CD14-positive monocyte (primary cell): Measurements from ENCODE around the gene SMYD4. TPM values are rescaled to one million over a fixed set of nuclear protein-coding genes. Genes with fewer than 3 reads are reported as not detected.

ENCODE experiments used
- DNase-seq, 3 donors: peaks; one replicate each; pipeline ENCODE4 v3.0.0-alpha.2; 2011 to 2022
- H2AFZ ChIP-seq: 2 replicates; pipeline ENCODE4 v1.6.0; 2012; ENCODE audit warnings: mild to moderate bottlenecking, low read depth, low read length, inconsistent platforms; ENCODE audit not compliant: insufficient read depth, poor library complexity, severe bottlenecking
- H3K27ac ChIP-seq, 2 donors: 1 replicate in 1 of 2; 2 replicates in 1 of 2; pipeline ENCODE4 v1.5.1; 2012 to 2013; ENCODE audit warnings: low read length in 2 of 2, control low read depth in 1 of 2, inconsistent platforms in 1 of 2, low read depth in 1 of 2, mild to moderate bottlenecking in 1 of 2
- H3K27me3 ChIP-seq, 2 donors: one replicate each; pipeline versions ENCODE4 v1.6.0 to v1.6.1; 2011 to 2013; ENCODE audit warnings: low read length in 2 of 2; ENCODE audit not compliant: control insufficient read depth in 2 of 2, insufficient read depth in 2 of 2
- H3K36me3 ChIP-seq, 2 donors: replicated peaks in 1 of 2; 1 replicate in 1 of 2; 2 replicates in 1 of 2; pipeline versions ENCODE4 v1.5.1 to v1.6.1; 2012 to 2013; ENCODE audit warnings: low read length in 2 of 2, control low read depth in 1 of 2, inconsistent platforms in 1 of 2, mild to moderate bottlenecking in 1 of 2; ENCODE audit not compliant: insufficient read depth in 2 of 2, control insufficient read depth in 1 of 2
- H3K4me1 ChIP-seq, 2 donors: 1 replicate in 1 of 2; 2 replicates in 1 of 2; pipeline versions ENCODE4 v1.5.1 to v1.6.1; 2012 to 2013; ENCODE audit warnings: low read length in 2 of 2, control low read depth in 1 of 2, inconsistent platforms in 1 of 2, mild to moderate bottlenecking in 1 of 2, moderate library complexity in 1 of 2; ENCODE audit not compliant: insufficient read depth in 2 of 2, control insufficient read depth in 1 of 2
- H3K4me2 ChIP-seq: replicated peaks from 2 replicates; pipeline ENCODE3; 2012; ENCODE audit warnings: low read length, moderate library complexity, mild to moderate bottlenecking; ENCODE audit not compliant: poor library complexity, severe bottlenecking; ENCODE audit errors: extremely low read depth
- H3K4me3 ChIP-seq, 3 experiments: fragments of 200-600 bp in 1 of 3; sonication (generic) in 1 of 3; replicated peaks in 1 of 3; 1 replicate in 2 of 3; 2 replicates in 1 of 3; pipeline ENCODE4 v1.5.1; 2011 to 2013; ENCODE audit warnings: low read length in 3 of 3, mild to moderate bottlenecking in 3 of 3, control low read depth in 2 of 3, low read depth in 2 of 3, inconsistent platforms in 1 of 3, moderate library complexity in 1 of 3
- H3K79me2 ChIP-seq: 2 replicates; pipeline ENCODE4 v1.6.0; 2012; ENCODE audit warnings: mild to moderate bottlenecking, control low read depth, inconsistent platforms, low read length, moderate library complexity; ENCODE audit not compliant: insufficient read depth
- H3K9ac ChIP-seq: 2 replicates; pipeline ENCODE4 v1.6.0; 2017; ENCODE audit warnings: low read length, mild to moderate bottlenecking; ENCODE audit not compliant: insufficient read depth, poor library complexity, severe bottlenecking
- H3K9me3 ChIP-seq, 2 donors: replicated peaks in 1 of 2; 1 replicate in 1 of 2; 2 replicates in 1 of 2; pipeline versions ENCODE4 v1.5.1 to v1.6.1; 2012 to 2013; ENCODE audit warnings: low read length in 2 of 2, control low read depth in 1 of 2; ENCODE audit not compliant: control insufficient read depth in 1 of 2, insufficient read depth in 1 of 2
- H4K20me1 ChIP-seq: 2 replicates; pipeline ENCODE4 v1.6.0; 2012; ENCODE audit warnings: mild to moderate bottlenecking, low read length, control low read depth, moderate library complexity; ENCODE audit not compliant: insufficient read depth
- H3K27ac Mint-ChIP-seq, 7 donors: one replicate each; pipeline ENCODE4 v1.8.0; 2020; ENCODE audit warnings: mild to moderate bottlenecking in 7 of 7, mixed read lengths in 7 of 7, moderate library complexity in 6 of 7, inconsistent platforms in 2 of 7
- H3K27me3 Mint-ChIP-seq, 3 donors: one replicate each; pipeline ENCODE4 v1.8.0; 2021 to 2022; ENCODE audit warnings: low read depth in 3 of 3, mild to moderate bottlenecking in 3 of 3, mixed read lengths in 3 of 3, moderate library complexity in 3 of 3, inconsistent platforms in 1 of 3
- H3K36me3 Mint-ChIP-seq, 2 donors: one replicate each; pipeline ENCODE4 v1.8.0; 2020; ENCODE audit warnings: mixed read lengths in 2 of 2, inconsistent platforms in 1 of 2, mild to moderate bottlenecking in 1 of 2
- H3K4me1 Mint-ChIP-seq: one replicate; pipeline ENCODE4 v1.8.0; 2020; ENCODE audit warnings: mild to moderate bottlenecking, mixed read lengths
- H3K4me3 Mint-ChIP-seq, 2 donors: one replicate each; pipeline ENCODE4 v1.8.0; 2020; ENCODE audit warnings: mild to moderate bottlenecking in 2 of 2, mixed read lengths in 2 of 2, moderate library complexity in 1 of 2
- H3K9me3 Mint-ChIP-seq, 7 donors: one replicate each; pipeline ENCODE4 v1.8.0; 2020 to 2022; ENCODE audit warnings: mixed read lengths in 7 of 7, mild to moderate bottlenecking in 6 of 7, moderate library complexity in 6 of 7, inconsistent platforms in 2 of 7
- WGBS: methylation state at CpG from one replicate; pipeline ENCODE4 v1.1.5; 2013; ENCODE audit warnings: missing lambda C conversion rate; ENCODE audit not compliant: insufficient coverage; 5-methylcytosine and 5-hydroxymethylcytosine counted together
- intact Hi-C, 2 donors: fragments of 100-400 bp; cut with micrococcal nuclease; formaldehyde crosslinking; loops; one replicate each; pipeline versions ENCODE4 v1.15.0 to v1.15.1; 2023
- polyA plus RNA-seq, 3 donors: library from polyadenylated mRNA; depleted of rRNA in 1 of 3; unstranded in 2 of 3; stranded (reverse) in 1 of 3; fragments of 300-500 nt in 2 of 3; fragments of >200 nt in 1 of 3; fragmentation: Illumina TruSeq in 2 of 3; gene quantifications; 1 replicate in 2 of 3; 2 replicates in 1 of 3; pipeline ENCODE4 v1.2.3, GENCODE V29; 2012 to 2021
- TF ChIP-seq, protein P1 (sequence below): fragments of 200-600 bp; IDR thresholded peaks from one replicate; pipeline ENCODE4 v1.8.0; 2022; ENCODE audit warnings: antibody characterized with exemption, mild to moderate bottlenecking

SMYD4 gene
- polyA plus RNA-seq, 3 donors, result 3.2 to 7.6 (median 6.1) TPM

DNA sequence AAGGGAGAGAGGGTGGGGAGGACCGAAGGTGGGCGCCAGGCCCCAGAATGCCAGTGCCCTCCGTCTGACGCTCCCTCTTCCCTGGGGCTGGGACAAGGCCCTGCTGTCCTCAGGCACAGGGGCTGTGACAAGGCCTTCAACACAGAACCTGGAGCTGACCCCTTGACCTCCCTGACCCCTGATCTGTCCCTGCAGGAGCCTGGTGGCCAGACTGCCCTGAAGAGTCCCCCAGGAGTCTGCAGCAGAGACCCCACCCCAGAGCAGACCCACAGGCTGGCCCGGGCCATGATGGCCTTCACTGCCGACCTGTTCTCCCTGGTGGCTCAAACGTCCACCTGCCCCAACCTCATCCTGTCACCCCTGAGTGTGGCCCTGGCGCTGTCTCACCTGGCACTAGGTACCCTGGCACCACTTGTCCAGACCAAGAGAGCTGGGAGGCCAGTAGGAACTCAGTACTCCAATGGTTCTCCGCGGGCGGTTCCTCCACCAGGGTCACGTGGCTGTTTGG, 84.1 kb downstream of the SMYD4 start:
- Mint-ChIP-seq H3K27ac (peak overlapping the region in 1 of 7 donors; percentile 55), H3K27me3 (peaks cover 0 to 7% (median 2%) of the 10 kb centered on the region in 3 donors), H3K36me3 (no peaks in the 10 kb centered on the region), H3K9me3 (peaks cover 0 to 5% (median 0%) of the 10 kb centered on the region in 7 donors), H3K4me3 (no peak overlapping the region), H3K4me1 (no peaks in the 10 kb centered on the region)
- H3K4me3 ChIP-seq, result no peak overlapping the region
- no peaks in the 10 kb centered on the region for H4K20me1 ChIP-seq
- DNase-seq, result no peak
- H3K9ac ChIP-seq, result no peak overlapping the region
- no peaks in the 10 kb centered on the region for H3K4me1 ChIP-seq
- H3K4me2 ChIP-seq, result no peak overlapping the region
- TF ChIP-seq, protein P1, sequence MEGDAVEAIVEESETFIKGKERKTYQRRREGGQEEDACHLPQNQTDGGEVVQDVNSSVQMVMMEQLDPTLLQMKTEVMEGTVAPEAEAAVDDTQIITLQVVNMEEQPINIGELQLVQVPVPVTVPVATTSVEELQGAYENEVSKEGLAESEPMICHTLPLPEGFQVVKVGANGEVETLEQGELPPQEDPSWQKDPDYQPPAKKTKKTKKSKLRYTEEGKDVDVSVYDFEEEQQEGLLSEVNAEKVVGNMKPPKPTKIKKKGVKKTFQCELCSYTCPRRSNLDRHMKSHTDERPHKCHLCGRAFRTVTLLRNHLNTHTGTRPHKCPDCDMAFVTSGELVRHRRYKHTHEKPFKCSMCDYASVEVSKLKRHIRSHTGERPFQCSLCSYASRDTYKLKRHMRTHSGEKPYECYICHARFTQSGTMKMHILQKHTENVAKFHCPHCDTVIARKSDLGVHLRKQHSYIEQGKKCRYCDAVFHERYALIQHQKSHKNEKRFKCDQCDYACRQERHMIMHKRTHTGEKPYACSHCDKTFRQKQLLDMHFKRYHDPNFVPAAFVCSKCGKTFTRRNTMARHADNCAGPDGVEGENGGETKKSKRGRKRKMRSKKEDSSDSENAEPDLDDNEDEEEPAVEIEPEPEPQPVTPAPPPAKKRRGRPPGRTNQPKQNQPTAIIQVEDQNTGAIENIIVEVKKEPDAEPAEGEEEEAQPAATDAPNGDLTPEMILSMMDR, result no peak
- intact Hi-C loops, result no loop called here
- H2AFZ ChIP-seq, result no peak overlapping the region
- no peaks in the 10 kb centered on the region for H3K79me2 ChIP-seq
- H3K27me3 ChIP-seq, result no peaks in the 10 kb centered on the region
- 95% methylated on average over 11 of the region's 12 CpGs for WGBS
- H3K27ac ChIP-seq, result no peak overlapping the region
- no peaks in the 10 kb centered on the region for H3K36me3 ChIP-seq
- no peaks in the 10 kb centered on the region for H3K9me3 ChIP-seq

DNA sequence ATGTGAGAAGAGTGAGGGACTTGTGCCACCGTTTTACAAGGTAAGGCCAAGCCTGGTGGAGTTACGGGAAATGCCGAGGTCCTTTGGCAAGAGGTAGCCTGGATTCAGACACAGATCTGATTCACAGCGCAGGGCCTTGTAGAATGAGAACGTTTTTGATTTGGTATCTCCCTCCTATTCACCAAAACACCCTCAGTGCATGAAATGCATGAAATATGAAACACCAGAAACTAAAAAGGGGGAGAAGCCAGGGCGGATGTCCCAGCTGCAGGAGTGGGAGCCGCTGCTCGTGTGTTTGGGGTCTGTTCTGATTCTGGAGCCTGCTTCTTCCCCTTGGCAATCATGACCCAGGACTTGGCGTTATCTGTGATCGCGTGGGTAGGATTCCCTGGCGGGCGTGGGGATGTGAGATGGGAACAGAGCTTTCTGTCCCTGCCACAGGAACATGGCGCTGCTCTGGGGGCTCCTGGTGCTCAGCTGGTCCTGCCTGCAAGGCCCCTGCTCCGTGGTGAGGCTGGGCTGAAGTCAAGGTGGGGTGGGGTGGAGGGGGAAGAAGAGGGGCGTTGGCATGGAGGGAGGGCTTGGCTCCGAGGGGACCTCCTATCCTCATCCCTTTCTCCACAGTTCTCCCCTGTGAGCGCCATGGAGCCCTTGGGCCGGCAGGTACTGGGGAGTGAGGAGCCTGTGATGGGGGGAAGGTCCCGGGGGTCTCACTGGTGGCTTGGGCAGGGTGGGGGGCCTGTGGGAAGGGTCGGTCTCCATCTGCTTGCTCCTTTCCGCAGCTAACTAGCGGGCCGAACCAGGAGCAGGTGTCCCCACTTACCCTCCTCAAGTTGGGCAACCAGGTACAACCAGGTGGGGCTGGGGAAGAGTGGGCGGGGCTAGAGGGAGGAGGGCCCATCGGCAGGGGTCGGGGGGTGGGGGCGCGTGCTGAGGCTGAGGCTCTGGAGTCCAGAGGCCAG, 84.9 kb downstream of the SMYD4 start:
- peaks cover 0 to 5% (median 2%) of the 10 kb centered on the region in 3 donors for H3K27me3 Mint-ChIP-seq
- TF ChIP-seq, protein P1, result no peak
- H3K36me3 Mint-ChIP-seq, result no peaks in the 10 kb centered on the region
- Histone ChIP-seq H3K9ac (no peak overlapping the region), H3K27me3 (no peaks in the 10 kb centered on the region), H2AFZ (no peak overlapping the region), H3K36me3 (no peaks in the 10 kb centered on the region), H3K79me2 (no peaks in the 10 kb centered on the region), H4K20me1 (no peaks in the 10 kb centered on the region), H3K4me3 (no peak overlapping the region), H3K4me1 (no peaks in the 10 kb centered on the region), H3K27ac (no peak overlapping the region), H3K9me3 (no peaks in the 10 kb centered on the region), H3K4me2 (no peak overlapping the region)
- 95% methylated on average over 14 of the region's 29 CpGs for WGBS
- intact Hi-C loops, result no loop called here
- no peak for DNase-seq
- H3K4me3 Mint-ChIP-seq, result no peak overlapping the region
- no peak overlapping the region for H3K27ac Mint-ChIP-seq
- H3K9me3 Mint-ChIP-seq, result peaks cover 0 to 5% (median 0%) of the 10 kb centered on the region in 7 donors
- no peaks in the 10 kb centered on the region for H3K4me1 Mint-ChIP-seq
